GM20431 (cell line): ENCODE data around the gene FANK1.

Source experiments
- in situ Hi-C: fragments of 300-500 bp; cut with MseI, MboI; formaldehyde crosslinking; loops from one replicate; pipeline ENCODE4 v1.15.0; 2020; ENCODE audit warnings: low sequenced_read_pairs; ENCODE audit not compliant: unreplicated experiment

FANK1 gene

DNA sequence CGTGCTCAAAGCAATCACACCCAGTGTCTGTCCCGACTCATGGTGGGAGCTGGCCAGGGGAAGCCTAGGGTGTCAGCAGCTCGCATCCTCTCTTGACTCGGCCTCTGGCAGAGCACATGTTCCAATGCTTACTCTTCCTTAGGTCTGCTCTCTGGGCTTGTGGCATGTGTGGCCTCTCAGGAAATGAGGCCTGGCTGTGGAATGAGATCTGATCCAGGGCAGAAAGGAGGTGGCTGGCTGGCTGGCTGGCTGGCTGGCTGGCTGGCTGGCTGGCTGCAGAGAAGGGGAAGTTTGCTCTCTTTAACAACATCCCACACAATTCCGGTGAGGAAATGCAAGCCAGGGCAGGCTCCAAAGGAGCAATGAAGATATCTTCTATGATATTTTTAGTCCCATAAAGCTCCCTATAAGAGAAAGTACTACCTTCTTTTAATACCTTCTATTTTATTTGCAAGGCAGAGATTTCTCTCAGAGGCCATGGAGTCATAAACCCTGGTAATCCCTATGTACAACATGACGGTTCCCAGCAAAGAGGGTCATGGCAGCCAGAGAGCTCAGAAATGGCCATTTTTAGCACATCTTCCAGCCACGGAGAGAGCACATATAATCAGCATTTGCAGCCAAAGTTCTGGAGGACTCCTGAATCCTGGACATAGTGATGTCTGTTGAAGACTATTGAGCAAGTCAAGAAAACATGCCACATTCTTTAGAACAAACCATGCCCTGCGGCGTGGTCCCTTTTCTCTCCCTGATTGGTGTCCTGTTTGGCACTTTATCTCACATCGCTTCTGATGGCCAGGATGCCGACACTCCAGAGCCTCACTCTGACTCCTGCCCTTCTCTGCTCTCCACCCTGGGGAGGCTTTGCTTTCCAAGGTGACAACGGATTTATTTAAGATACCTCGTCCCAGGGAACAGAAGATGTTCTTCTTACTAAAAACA is 153.7 kb downstream of the FANK1 start:
- in situ Hi-C loops: no loop called here

DNA sequence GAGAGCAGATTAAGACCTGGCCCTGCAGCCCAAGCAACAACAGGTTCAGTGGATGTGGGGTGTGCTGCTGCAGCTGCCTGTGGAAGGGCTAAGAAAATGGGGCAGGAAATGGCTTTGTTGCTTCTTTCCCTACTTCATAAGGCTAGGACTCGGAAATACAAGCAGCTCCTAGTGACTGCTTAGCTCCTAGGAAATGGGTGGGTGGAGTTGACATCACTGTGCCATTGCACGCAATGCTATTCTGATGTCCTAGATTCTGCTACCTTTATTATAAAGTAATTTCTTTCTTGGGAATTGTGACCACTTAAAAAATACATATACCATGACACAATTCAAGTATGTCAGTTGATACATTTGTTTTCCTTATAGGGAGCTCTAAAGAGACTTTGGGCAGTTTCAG is 155.8 kb downstream of the FANK1 start:
- in situ Hi-C loops: no loop called here

DNA sequence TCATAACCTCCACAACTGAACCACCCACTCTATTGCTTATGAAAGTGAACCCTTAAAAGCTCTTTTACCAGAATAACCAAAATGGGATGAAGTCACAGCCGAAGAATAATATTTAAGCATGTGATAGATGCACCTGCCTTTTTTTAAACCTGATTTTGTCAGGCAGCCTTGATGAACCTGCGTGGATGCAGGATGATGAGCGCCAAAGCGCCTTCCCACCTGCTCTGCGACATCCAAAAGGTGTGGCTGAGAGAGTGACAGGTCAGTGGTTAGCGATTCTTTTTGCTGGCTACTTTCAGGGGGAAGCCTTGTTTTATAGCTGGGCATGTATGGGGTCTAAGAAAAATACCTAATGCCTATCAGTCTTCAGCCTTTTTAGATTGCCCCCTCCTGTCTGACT is 157.8 kb downstream of the FANK1 start:
- in situ Hi-C loops: no loop called here

DNA sequence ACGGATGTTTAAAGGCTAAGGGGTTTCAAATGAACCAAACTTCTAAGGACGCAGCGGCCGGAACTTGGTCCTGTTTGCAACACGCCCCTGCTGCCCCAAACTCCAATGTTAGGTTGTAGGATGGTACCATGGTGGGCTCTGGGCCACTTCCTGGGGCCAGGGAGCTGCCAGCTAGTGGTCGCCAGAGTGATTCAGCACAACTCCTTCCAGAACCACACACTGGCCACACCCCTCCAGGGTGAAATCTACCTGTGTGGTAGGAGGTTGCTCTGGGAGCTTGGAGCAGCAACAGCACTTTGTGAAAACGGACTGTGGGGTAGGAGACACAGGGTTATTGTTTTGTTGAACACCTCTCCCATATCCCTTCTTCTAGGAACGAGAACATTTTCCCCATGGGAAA is 161.1 kb downstream of the FANK1 start:
- in situ Hi-C loops: no loop called here

DNA sequence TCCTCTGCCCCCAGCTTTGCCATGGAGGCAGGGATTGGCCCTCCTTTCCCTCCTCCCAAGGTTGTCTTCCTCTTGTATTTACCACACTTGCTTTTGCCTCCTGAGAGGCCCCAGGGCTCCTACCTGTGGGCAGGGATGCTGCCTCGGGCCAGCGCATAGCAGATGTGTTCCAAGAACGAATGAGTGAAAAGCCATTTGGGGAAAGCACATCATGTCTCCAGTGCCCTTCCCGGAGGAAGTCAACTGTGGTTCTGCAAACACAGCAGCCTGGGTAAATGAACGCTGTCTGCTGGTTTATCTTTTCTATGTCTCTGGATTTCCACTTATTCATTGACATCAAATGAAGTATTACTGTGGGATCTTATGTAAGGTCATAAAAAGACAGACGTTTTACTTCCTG is 161.7 kb downstream of the FANK1 start:
- in situ Hi-C loops: no loop called here

DNA sequence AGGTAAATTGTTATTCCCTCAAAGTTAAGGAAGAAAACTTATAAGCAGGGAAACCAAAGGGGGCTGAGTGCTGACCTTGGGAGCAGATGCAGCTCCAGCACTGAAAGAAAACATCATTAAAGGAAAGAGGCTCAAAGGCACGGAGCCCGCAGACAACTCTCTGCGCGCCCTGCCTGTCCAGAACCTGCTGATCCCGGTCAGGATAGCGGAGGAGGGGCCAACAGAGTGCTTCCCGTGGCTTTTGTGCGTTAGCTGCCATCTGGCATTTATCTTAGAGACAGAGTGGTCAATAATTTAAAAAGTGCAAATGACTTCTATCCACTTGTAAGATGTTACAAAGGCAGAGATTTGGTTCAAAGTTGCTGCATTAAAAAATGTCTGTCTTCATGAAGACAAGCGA is 162.1 kb downstream of the FANK1 start:
- in situ Hi-C loops: no loop called here
